Breast epithelium (tissue), 4 donors: Measurements from ENCODE around the gene NT5C2. TPM values are rescaled to one million over a fixed set of nuclear protein-coding genes. Genes with fewer than 3 reads are reported as not detected.
A peak's percentile ranks its signal among the peaks of the same experiment; 100 is the strongest.

Experiments used
- DNase-seq, 2 donors: peaks; one replicate each; pipeline ENCODE4 v3.0.0-alpha.2; 2019; ENCODE audit warnings: low spot score in 2 of 2
- H3K27ac ChIP-seq, 2 donors: fragments of 200-600 bp; sonication (generic) in 1 of 2; one replicate each; pipeline ENCODE4 v1.5.1; 2016 to 2019; ENCODE audit warnings: mild to moderate bottlenecking in 1 of 2
- H3K27me3 ChIP-seq, 2 donors: fragments of 200-600 bp; sonication (generic) in 1 of 2; one replicate each; pipeline versions ENCODE4 v1.5.1 to v1.6.0; 2017 to 2019; ENCODE audit warnings: control low read depth in 1 of 2, mild to moderate bottlenecking in 1 of 2
- H3K36me3 ChIP-seq: fragments of 200-600 bp; one replicate; pipeline ENCODE4 v1.5.1; 2019
- H3K4me1 ChIP-seq, 2 donors: fragments of 200-600 bp; sonication (generic); one replicate each; pipeline ENCODE4 v1.5.1; 2016 to 2019; ENCODE audit warnings: control low read depth in 1 of 2
- H3K4me3 ChIP-seq, 3 donors: fragments of 200-600 bp; sonication (generic); 1 replicate in 2 of 3; 2 replicates in 1 of 3; pipeline ENCODE4 v1.5.1; 2016 to 2019; ENCODE audit warnings: mild to moderate bottlenecking in 3 of 3, moderate library complexity in 2 of 3
- H3K9me3 ChIP-seq, 2 donors: fragments of 200-600 bp; sonication (generic) in 1 of 2; one replicate each; pipeline ENCODE4 v1.5.1; 2016 to 2019; ENCODE audit warnings: control low read depth in 1 of 2
- POLR2A ChIP-seq: fragments of 450-650 bp; IDR thresholded peaks from one replicate; pipeline ENCODE4 v1.6.1; 2016; ENCODE audit warnings: antibody characterized with exemption, mild to moderate bottlenecking, moderate library complexity
- POLR2AphosphoS5 ChIP-seq, 3 donors: sonication (generic); formaldehyde crosslinking; IDR thresholded peaks; one replicate each; pipeline ENCODE4 v1.6.1; 2017; ENCODE audit warnings: antibody characterized with exemption in 3 of 3
- intact Hi-C: fragments of 100-400 bp; cut with DNase I; formaldehyde crosslinking; loops from one replicate; pipeline ENCODE4 v1.15.1; 2023; ENCODE audit warnings: low total_unique reads
- total RNA-seq, 3 donors: library from RNA; depleted of rRNA; stranded (reverse); fragments of >200 nt; gene quantifications; one replicate each; pipeline ENCODE4 v1.1.0, GENCODE V29; 2016
- TF ChIP-seq, protein P1 (sequence below), 3 donors: fragments of 450-650 bp; IDR thresholded peaks; one replicate each; pipeline ENCODE4 v1.5.1; 2016 to 2017; ENCODE audit warnings: antibody characterized with exemption in 3 of 3, mild to moderate bottlenecking in 3 of 3, moderate library complexity in 3 of 3

Gene NT5C2
- total RNA-seq, 3 donors from 2014 or later: 52.8 to 122 (median 73.1) TPM

DNA sequence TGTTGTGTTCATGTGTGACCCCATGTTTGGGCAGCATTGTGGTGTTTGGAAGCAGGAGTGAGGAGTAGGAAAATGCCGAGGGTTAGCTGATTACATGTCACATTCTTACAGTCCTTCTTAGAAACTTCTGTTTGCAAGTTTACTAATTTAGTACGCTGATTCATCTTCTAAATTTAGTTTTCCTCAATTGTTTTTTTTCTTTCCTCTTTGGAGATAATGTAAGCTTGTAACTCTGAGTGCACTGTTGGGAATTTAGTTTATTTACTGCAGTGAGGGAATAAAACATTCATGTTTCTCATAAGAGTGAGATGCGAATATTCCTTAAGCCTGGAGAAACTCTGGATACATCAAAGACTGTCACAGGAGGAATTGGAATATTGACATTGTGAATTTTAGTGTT lies 135.0 kb downstream of the NT5C2 start:
- H3K4me3 ChIP-seq: no peak overlapping the region
- H3K9me3 ChIP-seq: no peaks in the 10 kb centered on the region
- H3K36me3 ChIP-seq: no peaks in the 10 kb centered on the region
- TF ChIP-seq POLR2AphosphoS5 (IDR thresholded peaks at IDR 0.05): no peak
- TF ChIP-seq POLR2A: no peak
- TF ChIP-seq, protein P1, sequence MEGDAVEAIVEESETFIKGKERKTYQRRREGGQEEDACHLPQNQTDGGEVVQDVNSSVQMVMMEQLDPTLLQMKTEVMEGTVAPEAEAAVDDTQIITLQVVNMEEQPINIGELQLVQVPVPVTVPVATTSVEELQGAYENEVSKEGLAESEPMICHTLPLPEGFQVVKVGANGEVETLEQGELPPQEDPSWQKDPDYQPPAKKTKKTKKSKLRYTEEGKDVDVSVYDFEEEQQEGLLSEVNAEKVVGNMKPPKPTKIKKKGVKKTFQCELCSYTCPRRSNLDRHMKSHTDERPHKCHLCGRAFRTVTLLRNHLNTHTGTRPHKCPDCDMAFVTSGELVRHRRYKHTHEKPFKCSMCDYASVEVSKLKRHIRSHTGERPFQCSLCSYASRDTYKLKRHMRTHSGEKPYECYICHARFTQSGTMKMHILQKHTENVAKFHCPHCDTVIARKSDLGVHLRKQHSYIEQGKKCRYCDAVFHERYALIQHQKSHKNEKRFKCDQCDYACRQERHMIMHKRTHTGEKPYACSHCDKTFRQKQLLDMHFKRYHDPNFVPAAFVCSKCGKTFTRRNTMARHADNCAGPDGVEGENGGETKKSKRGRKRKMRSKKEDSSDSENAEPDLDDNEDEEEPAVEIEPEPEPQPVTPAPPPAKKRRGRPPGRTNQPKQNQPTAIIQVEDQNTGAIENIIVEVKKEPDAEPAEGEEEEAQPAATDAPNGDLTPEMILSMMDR (IDR thresholded peaks at IDR 0.05): no peak
- H3K27me3 ChIP-seq: no peaks in the 10 kb centered on the region
- H3K27ac ChIP-seq: no peak overlapping the region
- H3K4me1 ChIP-seq: no peaks in the 10 kb centered on the region
- intact Hi-C loops: no loop called here
- DNase-seq: no peak

DNA sequence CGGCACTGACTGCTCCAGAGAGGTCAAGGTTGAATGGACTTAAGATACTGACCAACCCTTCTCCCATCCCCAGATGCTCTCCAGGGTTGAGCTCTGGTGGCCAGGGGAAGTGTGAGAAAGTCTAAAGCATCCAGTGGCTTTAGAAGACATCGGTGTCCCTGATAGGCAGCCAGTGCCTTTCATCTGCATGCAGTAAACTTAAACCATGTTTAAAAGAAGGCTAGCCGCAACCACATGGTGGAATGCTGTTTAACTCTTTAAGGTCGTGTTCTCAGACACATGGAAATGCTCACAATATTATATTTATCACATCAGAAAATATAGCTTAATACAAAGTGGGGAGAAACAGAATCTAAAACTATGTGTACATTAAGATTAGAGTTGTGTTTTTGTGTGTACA lies 138.0 kb downstream of the NT5C2 start:
- Histone ChIP-seq H3K27me3 (no peaks in the 10 kb centered on the region), H3K4me3 (no peak overlapping the region), H3K36me3 (no peaks in the 10 kb centered on the region), H3K27ac (no peak overlapping the region), H3K9me3 (no peaks in the 10 kb centered on the region), H3K4me1 (no peaks in the 10 kb centered on the region)
- TF ChIP-seq POLR2A: no peak
- TF ChIP-seq, protein P1 (IDR thresholded peaks at IDR 0.05): no peak
- no peak for TF ChIP-seq POLR2AphosphoS5 (IDR thresholded peaks at IDR 0.05)
- intact Hi-C loops: no loop called here
- no peak for DNase-seq

DNA sequence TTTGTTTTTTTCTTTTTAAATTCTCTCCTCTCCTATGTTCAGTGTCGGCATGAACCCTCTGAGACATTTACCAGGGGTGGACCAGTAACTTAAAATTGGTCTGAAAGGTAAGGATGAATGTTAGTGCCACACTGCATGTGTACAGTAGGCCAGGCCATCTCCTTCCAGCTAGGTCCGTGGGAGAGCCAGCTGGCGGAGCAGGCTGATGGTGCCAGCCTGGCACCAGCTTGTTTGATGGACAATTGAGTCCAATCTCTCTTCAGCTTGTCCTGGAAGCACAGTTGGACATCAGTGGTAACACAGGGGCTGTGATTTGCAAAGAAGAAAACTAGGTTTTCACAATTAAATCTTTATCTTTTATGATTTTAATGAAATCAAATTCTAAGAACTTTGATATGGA lies 138.5 kb downstream of the NT5C2 start:
- Histone ChIP-seq H3K9me3 (no peaks in the 10 kb centered on the region), H3K27ac (no peak overlapping the region), H3K4me3 (no peak overlapping the region), H3K4me1 (no peaks in the 10 kb centered on the region), H3K36me3 (no peaks in the 10 kb centered on the region), H3K27me3 (no peaks in the 10 kb centered on the region)
- DNase-seq: no peak
- intact Hi-C loops: no loop called here
- no peak for TF ChIP-seq POLR2A
- TF ChIP-seq POLR2AphosphoS5 (IDR thresholded peaks at IDR 0.05): no peak
- TF ChIP-seq, protein P1 (IDR thresholded peaks at IDR 0.05): no peak

DNA sequence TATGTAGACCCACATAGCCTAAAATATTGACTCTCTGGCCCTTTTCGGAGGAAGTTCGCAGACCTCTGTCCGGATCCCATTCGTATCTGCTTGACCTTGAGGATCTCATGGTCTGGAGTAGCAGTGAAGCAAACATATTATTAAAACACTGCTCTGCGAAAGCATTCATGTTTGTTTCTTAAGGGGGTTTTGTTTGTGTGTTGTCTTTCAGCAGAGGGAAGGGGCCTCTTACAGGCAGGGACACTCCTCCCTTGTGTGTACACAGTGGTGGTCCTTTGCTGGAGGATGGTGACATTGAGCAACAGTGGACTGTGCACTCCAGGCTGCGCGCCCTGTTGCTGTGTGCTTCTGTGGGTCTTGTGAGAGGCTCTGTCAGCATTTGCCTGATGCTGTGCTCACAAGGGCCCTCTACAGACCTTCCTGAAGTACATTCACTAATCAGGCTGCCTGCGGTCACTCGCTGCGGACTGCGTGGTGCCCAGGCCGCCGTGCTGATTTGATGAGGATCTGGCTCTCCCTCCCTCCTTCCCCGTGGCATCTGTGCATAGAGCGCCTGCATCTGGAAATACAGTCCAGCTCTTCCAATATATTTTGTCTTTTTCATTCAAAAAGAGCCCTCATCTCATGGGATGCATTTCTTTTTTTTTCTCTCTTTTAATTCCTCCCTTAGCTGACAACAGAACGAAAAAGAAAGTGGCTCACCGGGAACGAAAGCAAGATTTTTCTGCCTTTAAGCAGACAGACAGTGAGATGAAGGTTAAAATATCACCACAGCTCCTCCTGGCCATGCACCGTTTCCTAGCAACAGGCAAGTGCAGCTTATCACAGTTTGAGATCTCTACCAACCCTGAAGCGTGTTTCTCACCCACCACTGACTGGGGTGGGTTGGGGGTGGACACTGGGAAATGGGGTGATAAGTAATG lies 139.2 kb downstream of the NT5C2 start:
- H3K27ac ChIP-seq: peak overlapping the region; percentile 6 to 42
- peak overlapping the region; percentile 25 to 52 (median 32) for H3K4me3 ChIP-seq
- H3K36me3 ChIP-seq: no peaks in the 10 kb centered on the region
- no peaks in the 10 kb centered on the region for H3K9me3 ChIP-seq
- TF ChIP-seq, protein P1 (IDR thresholded peaks at IDR 0.05): peak in 2 of 3 donors; percentile 4 to 35
- TF ChIP-seq POLR2A: no peak
- no peak for TF ChIP-seq POLR2AphosphoS5 (IDR thresholded peaks at IDR 0.05)
- peak in 1 of 2 donors; percentile 29 for DNase-seq
- no peaks in the 10 kb centered on the region for H3K4me1 ChIP-seq
- no peaks in the 10 kb centered on the region for H3K27me3 ChIP-seq
- intact Hi-C loops: no loop called here

DNA sequence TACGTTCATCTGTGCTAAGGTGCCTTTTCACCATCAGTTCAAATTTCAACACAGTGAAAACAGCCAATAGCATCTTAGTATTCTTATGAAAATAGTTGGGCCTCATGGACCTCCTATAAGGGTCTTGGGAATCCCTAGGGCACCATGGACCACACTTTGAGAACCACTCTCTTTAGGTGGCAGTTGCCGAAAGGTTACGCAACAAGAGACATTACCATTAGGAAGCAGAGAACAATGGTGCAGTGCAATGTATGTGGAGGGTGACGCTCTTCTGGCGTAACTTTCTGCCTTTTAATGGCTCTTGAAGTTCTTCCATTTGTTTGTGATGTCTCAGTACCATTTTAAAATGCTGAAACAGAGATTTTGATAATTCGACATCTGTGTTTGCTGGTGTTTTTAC lies 143.8 kb downstream of the NT5C2 start:
- TF ChIP-seq POLR2AphosphoS5 (IDR thresholded peaks at IDR 0.05): no peak
- no peak for TF ChIP-seq POLR2A
- TF ChIP-seq, protein P1 (IDR thresholded peaks at IDR 0.05): no peak
- no peak overlapping the region for H3K27ac ChIP-seq
- H3K4me1 ChIP-seq: no peaks in the 10 kb centered on the region
- no peak for DNase-seq
- intact Hi-C loops: no loop called here
- no peaks in the 10 kb centered on the region for H3K9me3 ChIP-seq
- no peak overlapping the region for H3K4me3 ChIP-seq
- H3K27me3 ChIP-seq: no peaks in the 10 kb centered on the region
- no peaks in the 10 kb centered on the region for H3K36me3 ChIP-seq
